Trophoblast cell (in vitro differentiated cells and primary cell): ENCODE results near the gene FKBP5.

Source experiments
- DNase-seq, 2 donors: peaks; one replicate each; pipeline ENCODE4 v3.0.0-alpha.2; 2016
- H2AFZ ChIP-seq: 2 replicates; pipeline ENCODE4 v1.6.1; 2013; ENCODE audit warnings: low read length, moderate library complexity, mild to moderate bottlenecking; ENCODE audit not compliant: insufficient read depth, poor library complexity
- H2AK5ac ChIP-seq: 2 replicates; pipeline ENCODE4 v1.6.1; 2013; ENCODE audit warnings: mild to moderate bottlenecking, low read length
- H2BK120ac ChIP-seq: 2 replicates; pipeline ENCODE4 v1.6.1; 2013; ENCODE audit warnings: low read length, mild to moderate bottlenecking, moderate library complexity; ENCODE audit not compliant: insufficient read depth, poor library complexity
- H2BK12ac ChIP-seq: 2 replicates; pipeline ENCODE4 v1.6.1; 2013; ENCODE audit warnings: mild to moderate bottlenecking, low read length, moderate library complexity
- H2BK5ac ChIP-seq: 2 replicates; pipeline ENCODE4 v1.6.1; 2013; ENCODE audit warnings: low read length, low read depth, moderate library complexity, mild to moderate bottlenecking; ENCODE audit not compliant: poor library complexity
- H3K14ac ChIP-seq: 2 replicates; pipeline ENCODE4 v1.6.1; 2013; ENCODE audit warnings: mild to moderate bottlenecking, low read length
- H3K18ac ChIP-seq: 2 replicates; pipeline ENCODE4 v1.6.1; 2013; ENCODE audit warnings: mild to moderate bottlenecking, low read length
- H3K23ac ChIP-seq: 2 replicates; pipeline ENCODE4 v1.6.1; 2013; ENCODE audit warnings: low read length
- H3K27ac ChIP-seq: 2 replicates; pipeline ENCODE4 v1.5.1; 2013; ENCODE audit warnings: low read depth, mild to moderate bottlenecking, inconsistent platforms, low read length, moderate library complexity
- H3K27me3 ChIP-seq: 2 replicates; pipeline ENCODE4 v1.6.1; 2013; ENCODE audit warnings: inconsistent platforms, mild to moderate bottlenecking, low read length, moderate library complexity; ENCODE audit not compliant: insufficient read depth
- H3K36me3 ChIP-seq, 2 experiments: 1 replicate in 1 of 2; 2 replicates in 1 of 2; pipeline ENCODE4 v1.6.1; 2013; ENCODE audit warnings: low read length in 2 of 2, mild to moderate bottlenecking in 2 of 2, moderate library complexity in 1 of 2; ENCODE audit not compliant: insufficient read depth in 2 of 2, control insufficient read depth in 1 of 2
- H3K4ac ChIP-seq: 2 replicates; pipeline ENCODE4 v1.6.1; 2013; ENCODE audit warnings: low read depth, mild to moderate bottlenecking, low read length, moderate library complexity
- H3K4me1 ChIP-seq, 2 experiments: 1 replicate in 1 of 2; 2 replicates in 1 of 2; pipeline ENCODE4 v1.6.1; 2013; ENCODE audit warnings: low read length in 2 of 2, mild to moderate bottlenecking in 2 of 2, moderate library complexity in 1 of 2; ENCODE audit not compliant: insufficient read depth in 2 of 2, control insufficient read depth in 1 of 2
- H3K4me2 ChIP-seq: 2 replicates; pipeline ENCODE4 v1.6.1; 2013; ENCODE audit warnings: inconsistent platforms, mild to moderate bottlenecking, low read length, moderate library complexity
- H3K4me3 ChIP-seq: 2 replicates; pipeline ENCODE4 v1.5.1; 2013; ENCODE audit warnings: mild to moderate bottlenecking, low read depth, low read length, inconsistent platforms
- H3K79me1 ChIP-seq: one replicate; pipeline ENCODE4 v1.6.1; 2013; ENCODE audit warnings: low read length
- H3K79me2 ChIP-seq: 2 replicates; pipeline ENCODE4 v1.6.1; 2013; ENCODE audit warnings: low read length, mild to moderate bottlenecking; ENCODE audit not compliant: control insufficient read depth, insufficient read depth, poor library complexity
- H3K9ac ChIP-seq: 2 replicates; pipeline ENCODE4 v1.6.1; 2013; ENCODE audit warnings: mild to moderate bottlenecking, low read length
- H3K9me3 ChIP-seq: 2 replicates; pipeline ENCODE4 v1.6.1; 2013; ENCODE audit warnings: low read depth, mild to moderate bottlenecking, control low read depth, inconsistent platforms, low read length; ENCODE audit not compliant: insufficient read depth
- H4K12ac ChIP-seq: 2 replicates; pipeline ENCODE4 v1.6.1; 2013; ENCODE audit warnings: low read depth, mild to moderate bottlenecking, low read length, moderate library complexity
- H4K8ac ChIP-seq: 2 replicates; pipeline ENCODE4 v1.6.1; 2013; ENCODE audit warnings: low read depth, mild to moderate bottlenecking, low read length, moderate library complexity
- H4K91ac ChIP-seq: one replicate; pipeline ENCODE4 v1.6.1; 2013; ENCODE audit warnings: low read depth, mild to moderate bottlenecking, low read length, moderate library complexity
- WGBS: extraction: QIAGEN DNeasy Blood & Tissue Kit; methylation state at CpG from one replicate; pipeline ENCODE4 v1.1.7; 2013; ENCODE audit warnings: missing lambda C conversion rate; ENCODE audit not compliant: insufficient read length, insufficient coverage; ENCODE audit errors: extremely low coverage; 5-methylcytosine and 5-hydroxymethylcytosine counted together

Gene FKBP5

GRCh38 chr6:35654883-35655282, 33.8 kb downstream of the FKBP5 start:
- Histone ChIP-seq H4K8ac (no peak overlapping the region), H4K12ac (no peak overlapping the region), H3K27me3 (no peaks in the 10 kb centered on the region), H3K4ac (no peak overlapping the region), H2BK5ac (no peak overlapping the region), H4K91ac (no peak overlapping the region), H3K4me2 (no peak overlapping the region), H2AFZ (no peak overlapping the region), H3K4me1 (no peaks in the 10 kb centered on the region), H3K79me2 (no peaks in the 10 kb centered on the region), H3K4me3 (no peak overlapping the region), H2BK12ac (no peak overlapping the region), H3K18ac (no peak overlapping the region), H3K27ac (no peak overlapping the region), H3K36me3 (no peaks in the 10 kb centered on the region), H2BK120ac (no peak overlapping the region), H3K9ac (no peak overlapping the region), H3K14ac (no peak overlapping the region), H3K23ac (no peak overlapping the region), H3K9me3 (no peaks in the 10 kb centered on the region), H3K79me1 (no peaks in the 10 kb centered on the region), H2AK5ac (no peak overlapping the region)
- no peak for DNase-seq
- WGBS = no CpG with 5 or more reads among the region's 3 CpGs

- WGBS = no CpG with 5 or more reads among the region's 3 CpGs
- no peaks in the 10 kb centered on the region for H3K36me3 ChIP-seq
- H2BK120ac ChIP-seq = no peak overlapping the region
Observed at GRCh38 chr6:35651244-35651643, 37.5 kb downstream of the FKBP5 start.

DNA sequence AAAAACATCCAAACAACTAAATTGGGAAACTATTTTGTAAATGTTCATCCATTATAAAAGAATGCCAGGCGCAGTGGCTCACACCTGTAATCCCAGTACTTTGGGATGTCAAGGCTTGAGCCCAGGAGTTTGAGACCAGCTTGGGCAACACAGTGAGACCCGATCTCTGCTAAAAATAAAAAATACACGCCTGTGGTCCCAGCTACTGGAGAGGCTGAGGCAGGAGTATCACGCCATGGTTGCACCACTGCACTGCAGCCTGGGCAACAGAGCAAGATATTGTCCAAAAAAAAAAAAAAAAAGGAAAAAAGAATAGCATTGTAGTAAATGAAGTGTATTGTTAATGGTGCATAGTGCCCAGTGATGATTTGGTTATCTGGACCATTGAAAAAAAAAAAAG, 38.7 kb downstream of the FKBP5 start:
- no peaks in the 10 kb centered on the region for H3K36me3 ChIP-seq
- no peak overlapping the region for H3K14ac ChIP-seq
- H2AFZ ChIP-seq = no peak overlapping the region
- no peak overlapping the region for H4K91ac ChIP-seq
- no peak overlapping the region for H3K4ac ChIP-seq
- no CpG with 5 or more reads among the region's 4 CpGs for WGBS
- H3K9ac ChIP-seq = no peak overlapping the region
- H3K79me2 ChIP-seq = no peaks in the 10 kb centered on the region
- no peaks in the 10 kb centered on the region for H3K27me3 ChIP-seq
- H3K79me1 ChIP-seq = no peaks in the 10 kb centered on the region
- H3K4me3 ChIP-seq = no peak overlapping the region
- no peak overlapping the region for H2BK12ac ChIP-seq
- H3K9me3 ChIP-seq = no peaks in the 10 kb centered on the region
- no peak overlapping the region for H2AK5ac ChIP-seq
- no peak overlapping the region for H4K12ac ChIP-seq
- no peak overlapping the region for H3K18ac ChIP-seq
- no peak overlapping the region for H2BK5ac ChIP-seq
- H3K4me1 ChIP-seq = no peaks in the 10 kb centered on the region
- H3K23ac ChIP-seq = no peak overlapping the region
- no peak overlapping the region for H3K4me2 ChIP-seq
- DNase-seq = no peak
- no peak overlapping the region for H2BK120ac ChIP-seq
- H4K8ac ChIP-seq = no peak overlapping the region
- H3K27ac ChIP-seq = no peak overlapping the region

More at GRCh38 chr6:35651244-35651643, 37.5 kb downstream of the FKBP5 start:
- Histone ChIP-seq H3K4me2 (no peak overlapping the region), H3K27me3 (no peaks in the 10 kb centered on the region), H2AK5ac (no peak overlapping the region), H3K79me1 (no peaks in the 10 kb centered on the region), H3K23ac (no peak overlapping the region), H3K4me1 (no peaks in the 10 kb centered on the region), H4K8ac (no peak overlapping the region), H2BK12ac (no peak overlapping the region), H3K14ac (no peak overlapping the region), H4K91ac (no peak overlapping the region), H3K9ac (no peak overlapping the region), H4K12ac (no peak overlapping the region), H2BK5ac (no peak overlapping the region), H3K27ac (no peak overlapping the region), H3K18ac (no peak overlapping the region), H3K9me3 (no peaks in the 10 kb centered on the region), H3K4me3 (no peak overlapping the region), H2AFZ (no peak overlapping the region), H3K4ac (no peak overlapping the region), H3K79me2 (no peaks in the 10 kb centered on the region)
- no peak for DNase-seq

DNA sequence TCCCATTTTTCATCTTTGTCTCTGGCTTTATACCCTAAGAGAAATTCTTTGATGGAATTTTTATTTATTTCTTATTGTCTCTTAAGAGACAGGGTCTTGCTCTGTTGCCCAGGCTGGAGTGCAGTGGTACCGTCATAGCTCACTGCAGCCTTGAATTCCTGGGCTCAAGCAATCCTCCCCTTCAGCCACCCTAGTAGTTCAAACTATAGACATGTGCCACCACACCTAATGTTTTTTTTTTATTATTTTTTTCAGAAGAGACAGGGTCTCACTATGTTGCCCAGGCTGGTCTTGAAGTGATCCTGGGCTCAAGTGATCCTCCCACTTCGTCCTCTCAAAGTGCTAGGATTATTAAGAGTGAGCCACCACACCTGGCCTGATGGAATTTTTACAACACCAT, 40.5 kb downstream of the FKBP5 start:
- no peaks in the 10 kb centered on the region for H3K4me1 ChIP-seq
- H3K79me1 ChIP-seq = no peaks in the 10 kb centered on the region
- H2AFZ ChIP-seq = no peak overlapping the region
- H2BK12ac ChIP-seq = no peak overlapping the region
- H3K27ac ChIP-seq = no peak overlapping the region
- no peak overlapping the region for H3K14ac ChIP-seq
- H3K9me3 ChIP-seq = no peaks in the 10 kb centered on the region
- H2BK120ac ChIP-seq = no peak overlapping the region
- H3K9ac ChIP-seq = no peak overlapping the region
- no peak overlapping the region for H3K4me2 ChIP-seq
- WGBS = no CpG with 5 or more reads among the region's 2 CpGs
- no peak overlapping the region for H4K12ac ChIP-seq
- no peak overlapping the region for H3K4me3 ChIP-seq
- H2BK5ac ChIP-seq = no peak overlapping the region
- H3K18ac ChIP-seq = no peak overlapping the region
- no peaks in the 10 kb centered on the region for H3K27me3 ChIP-seq
- DNase-seq = no peak
- H3K23ac ChIP-seq = no peak overlapping the region
- H2AK5ac ChIP-seq = no peak overlapping the region
- H3K4ac ChIP-seq = no peak overlapping the region
- no peak overlapping the region for H4K91ac ChIP-seq
- no peaks in the 10 kb centered on the region for H3K79me2 ChIP-seq
- no peak overlapping the region for H4K8ac ChIP-seq
- H3K36me3 ChIP-seq = no peaks in the 10 kb centered on the region
